ENCODE data around the gene POLR1A. TPM values are rescaled to one million over a fixed set of nuclear protein-coding genes. Genes with fewer than 3 reads are reported as not detected.
A peak's percentile ranks its signal among the peaks of the same experiment; 100 is the strongest.

Gene POLR1A
- total RNA-seq, 1 donor from 2014 or later, result 23.8 TPM

DNA sequence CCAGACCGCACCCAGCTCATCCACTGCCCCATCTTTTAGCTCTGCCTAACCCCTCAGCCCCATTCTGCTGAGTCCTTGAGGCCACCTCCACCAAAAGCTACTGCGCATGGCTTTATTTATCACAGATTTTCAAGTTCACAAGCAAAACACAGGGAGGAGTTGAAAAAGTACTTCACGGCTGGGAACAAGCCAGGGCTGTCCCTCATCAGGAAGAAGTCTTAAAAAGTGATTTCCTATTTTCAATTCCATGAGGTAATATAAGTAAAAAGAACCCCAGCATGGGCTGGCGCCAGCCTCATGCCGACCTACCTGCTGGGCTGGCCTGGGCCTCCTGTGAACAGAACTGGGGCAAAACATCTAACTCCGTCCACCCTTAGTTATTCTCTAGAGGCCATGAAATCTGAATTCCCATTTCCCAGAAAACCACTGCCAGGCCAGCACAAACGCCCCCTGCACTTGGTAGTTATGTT, 69.0 kb downstream of the POLR1A start:
- peaks cover 36% of the 10 kb centered on the region for H3K36me3 Mint-ChIP-seq
- H3K27ac Mint-ChIP-seq, result peak overlapping the region; percentile 96
- no peaks in the 10 kb centered on the region for H3K9me3 ChIP-seq (ENCODE audit: low read depth)
- H3K4me2 ChIP-seq, result no peak overlapping the region
- H4K20me1 ChIP-seq (ENCODE audit: low read depth), result no peaks in the 10 kb centered on the region
- no peaks in the 10 kb centered on the region for H3K79me2 ChIP-seq (ENCODE audit: low read depth)
- no peak overlapping the region for H3K4me3 ChIP-seq
- H3K36me3 ChIP-seq, result no peaks in the 10 kb centered on the region
- no peaks in the 10 kb centered on the region for H3K27me3 ChIP-seq
- H3K4me1 Mint-ChIP-seq, result peaks cover 28% of the 10 kb centered on the region
- H3K4me1 ChIP-seq, result no peaks in the 10 kb centered on the region
- no peaks in the 10 kb centered on the region for H3K9me3 Mint-ChIP-seq
- H3F3A ChIP-seq (ENCODE audit: low read depth), result no peaks in the 10 kb centered on the region
- H3K27me3 Mint-ChIP-seq (ENCODE audit: insufficient read depth, low read depth), result peaks cover 3% of the 10 kb centered on the region
- H3K27ac ChIP-seq, result no peak overlapping the region
- TF ChIP-seq EZH2 (IDR thresholded peaks at IDR 0.05), result no peak
- TF ChIP-seq, protein P1, sequence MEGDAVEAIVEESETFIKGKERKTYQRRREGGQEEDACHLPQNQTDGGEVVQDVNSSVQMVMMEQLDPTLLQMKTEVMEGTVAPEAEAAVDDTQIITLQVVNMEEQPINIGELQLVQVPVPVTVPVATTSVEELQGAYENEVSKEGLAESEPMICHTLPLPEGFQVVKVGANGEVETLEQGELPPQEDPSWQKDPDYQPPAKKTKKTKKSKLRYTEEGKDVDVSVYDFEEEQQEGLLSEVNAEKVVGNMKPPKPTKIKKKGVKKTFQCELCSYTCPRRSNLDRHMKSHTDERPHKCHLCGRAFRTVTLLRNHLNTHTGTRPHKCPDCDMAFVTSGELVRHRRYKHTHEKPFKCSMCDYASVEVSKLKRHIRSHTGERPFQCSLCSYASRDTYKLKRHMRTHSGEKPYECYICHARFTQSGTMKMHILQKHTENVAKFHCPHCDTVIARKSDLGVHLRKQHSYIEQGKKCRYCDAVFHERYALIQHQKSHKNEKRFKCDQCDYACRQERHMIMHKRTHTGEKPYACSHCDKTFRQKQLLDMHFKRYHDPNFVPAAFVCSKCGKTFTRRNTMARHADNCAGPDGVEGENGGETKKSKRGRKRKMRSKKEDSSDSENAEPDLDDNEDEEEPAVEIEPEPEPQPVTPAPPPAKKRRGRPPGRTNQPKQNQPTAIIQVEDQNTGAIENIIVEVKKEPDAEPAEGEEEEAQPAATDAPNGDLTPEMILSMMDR (IDR thresholded peaks at IDR 0.05), result no peak
- no peak for TF ChIP-seq EZH2phosphoT487 (IDR thresholded peaks at IDR 0.05)
- no peak overlapping the region for H2AFZ ChIP-seq (replicated peaks)
- DNase-seq (ENCODE audit: low spot score), result no peak
- no peak overlapping the region for H3K9ac ChIP-seq
- H3K4me3 Mint-ChIP-seq, result peak overlapping the region; percentile 70

DNA sequence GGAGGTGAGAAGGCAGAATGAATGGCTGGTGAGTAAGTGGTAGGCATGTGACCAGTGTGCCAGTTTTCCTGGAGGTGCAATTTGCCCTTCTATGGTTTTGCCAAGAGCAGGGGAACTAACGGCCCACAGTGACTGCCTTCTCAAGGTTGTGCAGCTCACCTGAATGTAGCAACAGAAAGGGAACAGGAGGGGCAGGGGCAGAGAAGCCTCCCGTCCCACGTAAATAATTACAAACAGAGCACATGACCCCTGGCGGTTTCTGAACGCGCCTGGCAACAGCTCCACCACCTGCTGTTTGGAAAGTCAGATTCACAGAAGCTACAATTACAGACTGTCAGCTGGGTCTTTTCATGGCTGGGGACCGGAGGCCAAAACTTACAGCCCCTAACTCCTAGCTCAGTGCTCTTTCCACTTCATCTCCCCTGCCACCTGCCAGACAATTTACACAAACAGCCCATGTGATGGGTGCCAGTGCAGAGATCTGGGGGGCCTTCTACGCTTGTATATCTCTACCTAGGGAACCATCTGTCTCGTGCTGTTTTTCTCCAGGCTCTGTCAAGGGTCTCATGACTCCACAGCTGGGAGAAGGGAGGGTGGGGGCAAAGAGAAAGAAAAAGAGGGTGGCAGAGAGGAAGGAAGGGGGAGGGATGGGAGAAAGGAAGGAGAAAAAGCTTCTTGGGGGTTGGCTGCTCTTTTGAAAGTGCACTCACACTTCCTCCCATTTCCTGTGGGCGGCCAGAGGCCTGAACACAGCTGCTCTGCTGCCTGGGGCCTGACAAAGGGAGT, 69.6 kb downstream of the POLR1A start:
- H3K4me2 ChIP-seq, result no peak overlapping the region
- H3K9me3 ChIP-seq (ENCODE audit: low read depth), result no peaks in the 10 kb centered on the region
- no peak for TF ChIP-seq EZH2phosphoT487 (IDR thresholded peaks at IDR 0.05)
- TF ChIP-seq, protein P1 (IDR thresholded peaks at IDR 0.05), result no peak
- no peak for TF ChIP-seq EZH2 (IDR thresholded peaks at IDR 0.05)
- Mint-ChIP-seq H3K27ac (peak overlapping the region; percentile 96), H3K36me3 (peaks cover 39% of the 10 kb centered on the region), H3K4me1 (peaks cover 28% of the 10 kb centered on the region), H3K4me3 (peak overlapping the region; percentile 70), H3K9me3 (no peaks in the 10 kb centered on the region), H3K27me3 (ENCODE audit: insufficient read depth, low read depth) (peaks cover 3% of the 10 kb centered on the region)
- no peak for DNase-seq (ENCODE audit: low spot score)
- H3K9ac ChIP-seq, result no peak overlapping the region
- no peaks in the 10 kb centered on the region for H3K36me3 ChIP-seq
- no peak overlapping the region for H3K27ac ChIP-seq
- no peaks in the 10 kb centered on the region for H3K4me1 ChIP-seq
- H3K4me3 ChIP-seq, result no peak overlapping the region
- H3K79me2 ChIP-seq (ENCODE audit: low read depth), result no peaks in the 10 kb centered on the region
- H3K27me3 ChIP-seq, result no peaks in the 10 kb centered on the region
- H4K20me1 ChIP-seq (ENCODE audit: low read depth), result no peaks in the 10 kb centered on the region
- no peaks in the 10 kb centered on the region for H3F3A ChIP-seq (ENCODE audit: low read depth)
- H2AFZ ChIP-seq (replicated peaks), result no peak overlapping the region

- no peaks in the 10 kb centered on the region for H3K4me1 ChIP-seq
- Mint-ChIP-seq H3K27me3 (ENCODE audit: insufficient read depth, low read depth) (peaks cover 3% of the 10 kb centered on the region), H3K4me1 (peaks cover 28% of the 10 kb centered on the region), H3K9me3 (no peaks in the 10 kb centered on the region), H3K36me3 (peaks cover 39% of the 10 kb centered on the region), H3K27ac (peak overlapping the region; percentile 96), H3K4me3 (no peak overlapping the region)
- H3K9ac ChIP-seq, result no peak overlapping the region
- no peaks in the 10 kb centered on the region for H3K79me2 ChIP-seq (ENCODE audit: low read depth)
- no peak overlapping the region for H3K4me3 ChIP-seq
- H4K20me1 ChIP-seq (ENCODE audit: low read depth), result no peaks in the 10 kb centered on the region
- no peak overlapping the region for H2AFZ ChIP-seq (replicated peaks)
- no peaks in the 10 kb centered on the region for H3K36me3 ChIP-seq
- no peak overlapping the region for H3K4me2 ChIP-seq
- H3K27ac ChIP-seq, result no peak overlapping the region
- no peaks in the 10 kb centered on the region for H3K9me3 ChIP-seq (ENCODE audit: low read depth)
- no peak for DNase-seq (ENCODE audit: low spot score)
- H3F3A ChIP-seq (ENCODE audit: low read depth), result no peaks in the 10 kb centered on the region
- no peaks in the 10 kb centered on the region for H3K27me3 ChIP-seq
- TF ChIP-seq EZH2 (IDR thresholded peaks at IDR 0.05), result no peak
- TF ChIP-seq EZH2phosphoT487 (IDR thresholded peaks at IDR 0.05), result no peak
- TF ChIP-seq, protein P1 (IDR thresholded peaks at IDR 0.05), result no peak
These were observed 70.3 kb downstream of the POLR1A start for GRCh38 chr2:86035376-86035882.
